Esophagus mucosa (tissue), 1 donor: Measurements from ENCODE around the gene AGER. TPM values are rescaled to one million over a fixed set of nuclear protein-coding genes. Genes with fewer than 3 reads are reported as not detected.
"Not testable (repeated sequence)": the region's sequence is repeated elsewhere in the genome, so short reads cannot be mapped to it uniquely, and the experiment has no call there.

Source experiments
- ATAC-seq: fragments of 200-7000 bp; cut with Tn5 transposase; one replicate; pipeline ENCODE4 v1.9.1; 2020
- total RNA-seq: library from RNA; stranded (reverse); gene quantifications from one replicate; pipeline ENCODE4 v1.2.4, GENCODE V29; 2023
- donor health status: DM: yes; HTN: yes; CAD: no.

AGER gene
- total RNA-seq, 1 donor from 2014 or later = 2.7 TPM

DNA sequence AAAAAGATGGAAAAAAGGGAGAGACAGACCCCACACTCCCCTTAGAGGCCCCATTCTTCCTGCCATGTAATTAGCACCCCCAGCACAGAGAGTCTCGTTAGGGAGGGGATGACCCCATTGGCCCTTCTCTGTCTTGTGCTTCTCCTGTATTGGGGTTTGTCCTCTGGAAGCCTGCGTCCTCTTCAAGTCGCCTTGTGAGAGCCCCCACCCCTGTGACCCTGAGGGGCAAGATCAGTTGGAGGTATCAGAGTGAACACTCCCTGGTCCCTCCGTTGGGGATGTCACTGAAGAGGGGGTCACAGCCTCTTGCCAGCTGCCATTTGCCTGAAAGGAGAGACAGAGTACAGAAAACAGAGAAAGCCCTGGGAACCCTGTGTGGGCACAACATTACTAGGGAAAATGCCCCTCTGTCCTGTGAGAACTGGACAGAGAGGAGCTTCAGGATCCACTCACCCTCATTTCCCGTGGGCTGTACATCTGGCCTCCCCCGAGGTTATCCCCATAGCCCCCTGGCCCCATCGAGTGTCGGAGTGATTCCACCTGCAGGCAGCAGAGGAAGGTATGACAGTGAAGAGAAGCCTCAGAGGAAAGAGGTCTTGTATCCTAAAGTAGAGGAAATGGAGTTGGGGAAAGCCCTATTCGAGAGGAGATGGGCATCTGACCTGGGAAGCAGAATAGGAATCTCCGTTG lies 2.2 kb upstream of the AGER start:
- ATAC-seq = not testable (repeated sequence)

DNA sequence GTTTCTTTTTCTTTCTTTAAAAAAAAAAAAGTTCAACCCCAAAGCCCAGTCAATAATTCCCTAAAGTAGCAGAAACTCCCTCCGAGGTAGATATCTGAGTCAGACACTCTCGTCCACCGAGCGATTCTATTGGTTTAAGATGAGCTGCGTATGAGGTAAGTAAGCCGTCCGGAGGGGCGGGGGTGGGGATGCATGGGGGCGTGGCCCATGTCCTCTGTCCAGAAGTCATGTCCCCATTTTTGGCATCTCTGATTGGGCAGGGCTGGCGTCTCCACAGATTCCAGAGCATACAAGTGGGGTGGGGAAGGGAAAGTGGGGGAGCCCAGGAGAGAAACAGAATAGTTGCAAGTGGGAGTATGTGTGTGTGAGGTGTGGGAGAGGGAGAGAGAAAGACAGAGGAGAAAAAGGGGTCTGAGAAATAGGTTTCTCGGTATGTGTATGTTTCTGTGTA lies 1.7 kb upstream of the AGER start:
- ATAC-seq = peak; percentile 54

- no peak for ATAC-seq
Measured at GRCh38 chr6:32183483-32184083, 470 bp downstream of the AGER start.

DNA sequence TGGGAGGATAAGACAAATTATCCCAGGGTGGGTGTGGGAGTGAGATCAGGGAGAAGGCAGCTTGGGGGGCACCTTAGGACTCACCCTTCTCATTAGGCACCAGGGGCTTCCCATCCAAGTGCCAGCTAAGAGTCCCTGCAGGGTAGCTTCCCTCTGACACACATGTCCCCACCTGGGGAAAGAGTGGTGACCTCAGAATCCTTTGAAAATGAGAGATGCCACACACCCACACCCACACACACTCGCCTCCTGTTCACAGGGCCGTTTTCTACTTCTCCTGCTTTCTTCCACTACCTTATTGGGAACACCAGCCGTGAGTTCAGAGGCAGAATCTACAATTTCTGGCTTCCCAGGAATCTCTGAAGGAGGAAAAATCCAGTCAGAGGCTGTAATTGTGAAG lies 1.0 kb downstream of the AGER start:
- no peak for ATAC-seq

DNA sequence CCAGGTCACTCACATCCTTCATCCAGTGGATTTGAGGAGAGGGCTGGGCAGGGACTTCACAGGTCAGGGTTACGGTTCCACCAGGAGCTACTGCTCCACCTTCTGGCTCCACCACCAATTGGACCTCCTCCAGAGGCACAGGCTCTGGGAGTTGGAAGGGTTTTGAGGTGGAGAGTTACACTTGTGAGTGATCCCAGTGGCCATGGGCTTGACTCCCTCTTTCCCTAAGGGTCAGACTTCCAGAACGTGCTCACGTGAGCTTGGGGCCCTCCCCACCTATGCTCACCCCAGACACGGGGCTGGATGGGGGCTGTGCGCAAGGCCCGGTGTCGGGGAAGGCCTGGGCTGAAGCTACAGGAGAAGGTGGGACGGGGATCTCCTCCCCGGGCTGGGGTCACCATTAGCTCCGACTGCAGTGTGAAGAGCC lies 1.5 kb downstream of the AGER start:
- no peak for ATAC-seq

DNA sequence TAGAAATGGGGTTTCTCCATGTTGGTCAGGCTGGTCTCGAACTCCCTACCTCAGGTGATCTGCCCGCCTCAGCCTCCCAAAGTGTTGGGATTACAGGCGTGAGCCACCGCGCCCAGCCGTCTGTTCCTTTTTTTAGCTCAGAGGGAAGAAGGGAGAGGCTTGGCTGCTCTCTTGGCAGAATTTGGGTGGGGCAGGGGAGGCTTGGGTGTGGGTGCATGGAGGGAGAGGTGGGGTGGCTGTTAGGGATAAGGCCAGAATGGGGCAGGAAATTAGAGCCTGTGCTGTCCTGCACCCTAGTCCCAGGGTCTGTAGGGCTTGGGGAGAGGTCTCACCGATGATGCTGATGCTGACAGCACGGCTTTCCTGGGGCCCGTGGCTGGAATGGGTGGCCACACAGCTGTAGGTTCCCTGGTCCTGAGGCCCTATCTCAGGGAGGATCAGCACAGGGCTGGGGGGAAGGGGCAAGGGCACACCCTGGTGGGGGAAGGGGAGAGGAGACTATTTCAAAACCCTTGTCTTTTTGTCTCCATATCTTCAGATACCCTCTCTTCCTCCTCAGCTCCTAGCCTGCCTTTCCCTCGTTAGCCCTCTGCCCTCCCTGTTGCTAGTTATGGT lies 2.0 kb downstream of the AGER start:
- ATAC-seq = no peak

DNA sequence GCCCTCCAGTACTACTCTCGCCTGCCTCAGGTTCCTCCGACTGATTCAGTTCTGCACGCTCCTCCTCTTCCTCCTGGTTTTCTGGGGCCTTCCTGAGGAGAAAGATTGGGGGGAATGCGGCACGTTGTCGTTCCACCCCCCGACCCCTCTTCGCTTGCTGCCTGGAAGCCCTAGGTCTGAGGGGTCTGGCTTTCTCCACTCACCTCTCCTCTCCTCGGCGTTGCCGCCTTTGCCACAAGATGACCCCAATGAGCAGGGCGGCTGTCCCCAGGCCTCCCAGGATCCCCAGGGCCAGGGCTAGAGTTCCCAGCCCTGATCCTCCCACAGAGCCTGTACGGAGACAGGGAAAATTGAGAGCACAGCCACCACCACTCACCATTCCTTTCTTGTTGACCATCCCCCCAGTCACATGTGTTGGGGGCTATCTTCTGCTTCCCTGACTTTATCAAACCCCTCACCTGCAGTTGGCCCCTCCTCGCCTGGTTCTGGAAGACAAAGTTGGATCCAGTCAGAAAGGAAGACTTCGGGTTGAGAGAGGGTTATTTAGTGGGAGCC lies 2.8 kb downstream of the AGER start:
- ATAC-seq = no peak

- ATAC-seq = no peak
Measured at GRCh38 chr6:32179766-32180405, 4.2 kb downstream of the AGER start.

GRCh38 chr6:32178547-32179440 lies 5.3 kb downstream of the AGER start:
- ATAC-seq = no peak

DNA sequence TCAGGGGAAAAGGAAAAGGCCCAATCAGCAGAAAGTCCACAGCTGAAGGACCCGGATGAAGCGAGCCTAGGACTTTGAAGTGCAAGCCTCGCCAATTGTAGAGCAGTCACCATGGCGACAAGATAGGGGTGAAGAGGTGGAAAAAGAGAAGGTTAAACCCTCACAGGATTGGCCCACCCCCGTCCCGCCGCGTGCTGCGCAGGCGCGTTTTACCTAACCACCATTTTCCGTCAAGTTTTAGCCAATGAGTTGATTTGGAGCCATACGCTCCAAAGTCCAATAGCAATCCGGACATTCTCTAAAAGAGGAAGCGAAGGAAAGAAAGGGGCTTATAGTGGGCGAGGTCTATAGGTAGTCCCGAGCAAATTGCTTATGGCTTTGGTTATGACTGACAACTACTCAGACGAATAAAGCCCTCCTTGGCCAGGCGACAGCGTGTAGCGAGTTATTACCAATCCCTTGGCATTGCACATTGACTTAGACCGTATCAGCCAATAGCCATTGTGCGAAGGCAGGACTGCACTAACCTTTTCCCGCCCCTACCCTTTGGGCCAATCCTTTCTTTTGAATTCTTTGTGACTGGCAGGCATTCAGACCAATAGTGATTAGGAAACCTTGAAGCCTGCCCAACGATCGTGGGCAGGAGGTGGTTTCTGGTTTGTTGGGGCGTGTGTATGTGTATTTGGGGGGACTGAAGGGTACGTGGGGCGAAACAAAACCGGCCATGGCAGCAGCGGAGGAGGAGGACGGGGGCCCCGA lies 6.1 kb downstream of the AGER start, which contains the start of gene RNF5:
Gene RNF5, plus strand, starts transcription at position 618 of the 759 bp plus-strand sequence. Its CDS starts 107 bp downstream, at position 725.
- ATAC-seq = peak; percentile 89

- ATAC-seq = no peak
Measured at GRCh38 chr6:32177183-32177787, 6.8 kb downstream of the AGER start.

DNA sequence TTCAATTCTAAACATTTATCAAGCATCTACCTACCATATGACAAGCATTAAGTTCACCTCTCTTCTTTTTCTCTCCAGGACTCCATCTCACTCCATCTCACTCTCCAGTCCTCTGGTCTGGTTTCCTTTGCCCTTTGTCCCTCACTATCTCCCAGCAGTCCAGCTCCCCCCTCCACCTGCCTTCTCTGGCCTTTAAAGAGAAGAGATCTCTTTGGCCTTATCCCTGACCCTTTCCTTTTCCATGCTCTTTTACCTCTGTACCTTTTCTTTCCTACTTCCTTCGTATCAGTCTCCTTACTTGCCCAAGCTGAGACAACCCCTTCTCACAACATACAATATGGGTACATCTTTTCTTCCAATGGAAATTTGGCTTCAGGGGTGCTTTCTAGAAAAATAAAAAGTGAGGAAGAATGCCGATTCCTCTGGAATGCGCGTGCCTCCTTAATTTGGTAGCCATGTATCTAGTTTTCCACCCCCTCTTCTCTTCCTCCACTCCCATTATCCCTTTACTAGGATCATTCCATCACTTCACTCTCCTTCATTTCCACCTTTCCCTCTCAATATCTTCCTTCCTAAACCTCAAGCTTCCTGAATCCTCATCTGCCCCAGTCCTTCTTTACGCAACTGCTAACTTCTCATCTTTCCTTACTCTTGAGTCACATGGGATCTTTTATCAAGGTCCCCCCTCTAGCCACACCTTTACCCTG lies 7.4 kb downstream of the AGER start:
- ATAC-seq = no peak

DNA sequence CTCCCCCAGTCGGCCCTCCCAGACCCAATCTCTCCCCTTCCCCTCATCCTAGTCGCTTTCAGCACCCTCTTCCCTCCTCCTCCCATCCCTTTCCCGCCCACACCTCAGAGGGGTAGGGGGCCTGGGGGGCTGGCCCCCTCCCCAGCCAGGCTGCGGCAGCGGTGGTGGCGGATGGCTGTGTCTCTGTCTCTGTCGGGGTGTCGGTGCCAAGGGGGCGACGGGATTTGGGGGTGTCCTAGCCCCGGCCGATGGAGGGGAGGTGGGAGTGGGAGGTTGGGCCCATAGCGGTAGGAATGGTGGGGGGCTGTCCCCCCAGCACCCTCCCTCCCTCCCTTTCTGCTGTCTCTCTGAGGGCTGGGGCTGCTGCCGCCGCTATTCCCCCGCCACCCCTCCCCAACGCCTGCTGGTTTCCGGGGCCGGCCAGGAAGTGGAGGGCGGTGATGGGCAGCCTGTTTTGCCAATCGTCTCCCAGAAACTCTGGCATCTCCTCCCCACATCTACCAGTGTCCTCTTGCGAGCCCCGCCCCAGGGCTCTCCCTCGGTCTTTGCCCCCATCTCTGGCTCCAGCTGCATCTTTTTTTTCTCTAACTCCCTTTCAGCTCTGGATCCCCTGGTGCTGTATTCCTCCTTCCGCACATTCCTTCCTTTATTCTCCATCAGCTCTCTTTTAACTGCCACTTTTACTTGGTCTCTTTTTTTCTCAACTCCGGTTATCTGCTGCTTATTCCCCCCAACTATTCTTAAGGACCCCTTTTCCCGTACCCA lies 8.2 kb downstream of the AGER start, which contains the start of gene AGPAT1:
Gene AGPAT1, minus strand, starts transcription at position 374 of the 765 bp plus-strand sequence. CDS start 4,588 bp downstream, outside the sequence.
- peak; percentile 56 for ATAC-seq

- no peak for ATAC-seq
Measured at GRCh38 chr6:32175322-32175710, 8.7 kb downstream of the AGER start.

DNA sequence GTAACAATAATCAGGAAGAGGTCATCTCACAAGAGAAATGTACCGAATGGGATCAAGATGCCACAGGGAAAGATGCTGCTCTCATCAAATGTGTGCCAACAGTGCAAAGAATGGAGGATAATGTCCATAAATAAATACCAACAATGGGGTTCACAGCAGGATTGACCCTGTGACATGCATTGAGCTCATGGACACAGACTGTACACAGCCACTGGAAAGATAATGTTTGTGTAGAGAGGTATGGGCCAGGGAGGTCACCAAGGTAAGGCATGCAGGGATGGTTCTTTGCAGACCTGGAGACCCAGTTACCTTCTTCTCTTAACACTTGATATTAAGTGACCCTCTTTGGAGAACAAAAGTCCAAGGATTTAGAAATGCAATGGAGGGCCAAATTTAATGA lies 9.6 kb downstream of the AGER start:
- no peak for ATAC-seq

DNA sequence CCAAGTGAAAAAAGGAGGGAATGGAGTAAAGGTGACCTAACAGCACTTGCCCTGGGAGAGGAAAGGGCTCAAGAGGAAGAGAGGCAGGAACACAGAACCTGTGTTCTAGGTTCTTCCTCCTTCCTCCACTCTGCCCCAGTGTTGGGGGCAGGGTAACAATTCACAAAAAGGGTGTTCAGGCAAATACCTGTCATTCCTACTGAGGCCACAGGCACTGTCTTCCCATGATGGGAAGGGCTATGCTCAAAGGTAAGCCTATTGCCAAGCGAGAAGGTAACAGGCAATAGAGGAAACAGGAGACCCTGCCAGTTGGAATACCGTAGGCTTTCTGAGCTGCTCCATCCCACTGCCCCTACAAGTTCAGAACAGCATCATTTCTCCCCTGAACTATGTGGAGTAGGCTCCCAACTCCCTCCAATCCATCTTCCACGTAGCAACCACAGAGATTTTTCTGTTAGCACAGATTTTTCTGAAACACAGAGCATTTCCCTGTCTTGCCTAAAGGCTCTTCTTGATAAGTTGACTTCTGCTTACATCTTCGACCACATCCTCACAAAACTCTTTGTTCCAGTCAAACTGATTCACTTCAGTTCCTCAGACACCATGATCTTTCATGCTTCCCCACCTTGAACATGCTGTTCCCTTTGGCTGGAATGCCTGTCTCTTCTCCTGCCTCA lies 10.9 kb downstream of the AGER start:
- no peak for ATAC-seq

DNA sequence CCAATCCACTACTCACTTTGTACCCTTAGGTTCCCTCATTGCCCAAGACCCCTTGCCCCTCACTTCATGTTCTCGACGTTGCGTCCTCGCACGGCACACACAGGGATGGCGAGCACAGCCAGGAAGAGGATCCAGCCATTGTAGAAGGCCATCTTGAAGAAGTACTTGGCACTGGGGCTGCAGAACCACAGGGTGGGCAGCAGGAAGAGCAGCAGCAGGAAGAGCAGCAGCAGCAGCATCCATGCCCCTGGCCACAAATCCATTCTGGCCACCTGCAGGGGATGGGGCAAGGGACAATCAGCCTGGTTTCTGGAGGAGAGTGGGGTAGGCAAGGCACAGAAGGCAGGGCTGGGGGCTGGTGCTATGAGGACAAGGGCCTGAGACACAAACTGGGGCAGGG lies 12.8 kb downstream of the AGER start:
- no peak for ATAC-seq

DNA sequence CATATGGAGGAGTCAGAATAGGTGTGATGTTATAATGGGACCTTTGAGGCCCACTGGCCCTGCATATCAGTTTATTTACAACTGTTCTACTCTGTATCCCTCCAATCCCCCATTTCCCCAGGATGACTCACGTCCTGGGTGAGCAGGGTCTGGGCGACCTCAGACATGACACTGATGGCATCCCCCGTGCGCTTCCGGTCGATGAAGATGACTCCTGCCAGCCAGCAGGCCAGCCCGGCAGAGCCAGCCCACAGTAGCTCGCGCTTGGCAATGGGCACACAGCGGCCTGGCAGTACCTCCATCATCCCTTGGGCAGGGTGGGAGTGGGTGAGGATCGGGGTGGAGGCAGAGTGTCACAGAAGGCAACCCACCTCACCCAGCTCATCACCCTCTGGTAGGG lies 13.8 kb downstream of the AGER start:
- ATAC-seq = no peak
